ENCODE data around the gene SLC22A23.

DNA sequence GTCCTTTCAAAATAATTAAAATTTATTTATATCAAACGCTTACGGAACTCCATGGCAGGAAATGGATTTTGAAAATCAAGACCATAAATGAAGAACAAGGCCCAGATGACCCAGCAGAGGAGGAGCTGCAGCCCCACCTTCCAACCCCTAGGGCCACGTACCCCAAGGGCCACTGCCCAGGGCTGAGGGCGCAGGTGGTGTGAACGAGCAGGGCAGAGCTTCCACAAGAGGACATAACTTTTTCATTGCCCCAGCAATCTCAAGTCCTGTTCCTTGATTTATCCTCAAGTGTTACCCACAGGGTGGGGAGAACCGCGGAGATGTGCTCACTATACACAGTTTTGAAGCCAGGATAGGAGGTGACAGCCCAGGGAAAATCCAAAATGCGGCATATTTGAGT lies 155.3 kb downstream of the SLC22A23 start:
- TF ChIP-seq ZNF274 (IDR thresholded peaks at IDR 0.05; ENCODE audit: low read depth, low read length) (no peak), YY1 (IDR thresholded peaks at IDR 0.05; ENCODE audit: insufficient read depth, insufficient read length) (no peak)
